ENCODE measurements around the gene GCC1.

The GCC1 gene

DNA sequence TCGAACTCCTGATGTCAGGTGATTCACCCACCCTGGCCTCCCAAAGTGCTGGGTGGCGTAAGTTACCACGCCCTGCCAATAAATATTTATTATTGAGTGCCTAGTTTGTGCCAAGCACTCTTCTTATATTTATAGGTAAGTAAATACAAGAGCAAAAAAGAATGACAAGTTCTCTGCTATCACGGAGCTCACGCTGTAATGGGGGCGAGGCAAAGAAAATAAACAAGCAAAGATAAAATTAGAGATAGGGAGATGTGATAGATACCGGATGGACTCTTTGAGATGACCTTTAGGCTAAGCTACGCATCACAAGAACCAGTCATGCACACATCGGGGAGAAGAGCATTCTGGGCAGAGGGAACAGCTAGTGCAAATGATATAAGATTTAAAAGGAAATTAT is 46.3 kb downstream of the GCC1 start:
- in situ Hi-C loops (cut with MboI; ENCODE audit: low sequenced_read_pairs), result no loop called here

- in situ Hi-C loops (cut with MboI; ENCODE audit: low sequenced_read_pairs), result no loop called here
Measured at GRCh38 chr7:127536741-127537140, 48.7 kb downstream of the GCC1 start.

- in situ Hi-C loops (cut with MboI; ENCODE audit: low sequenced_read_pairs), result no loop called here
Measured at GRCh38 chr7:127536394-127536691, 49.1 kb downstream of the GCC1 start.

- in situ Hi-C loops (cut with MboI; ENCODE audit: low sequenced_read_pairs), result no loop called here
Measured at GRCh38 chr7:127535546-127536393, 49.6 kb downstream of the GCC1 start.

DNA sequence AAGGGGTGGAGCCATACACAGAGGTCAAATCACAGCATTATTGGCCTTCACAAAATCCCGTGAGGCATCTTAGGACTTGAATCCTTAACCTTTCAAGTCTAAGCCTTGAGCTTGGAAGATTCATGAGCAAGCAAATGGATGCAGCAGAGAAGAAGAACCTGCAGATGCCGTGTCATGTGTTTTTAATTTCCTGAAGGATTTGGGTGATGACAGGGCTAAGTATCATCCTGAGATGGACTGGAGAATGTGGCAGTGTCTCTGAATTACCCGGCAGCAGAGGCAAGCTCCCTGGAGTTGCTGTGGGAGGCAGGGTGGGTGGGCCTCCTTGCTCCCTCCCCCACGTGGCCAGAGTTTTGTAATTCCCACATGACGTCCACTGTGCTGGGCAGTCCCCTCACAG is 50.8 kb downstream of the GCC1 start:
- in situ Hi-C loops (cut with MboI; ENCODE audit: low sequenced_read_pairs), result no loop called here

- in situ Hi-C loops (cut with MboI; ENCODE audit: low sequenced_read_pairs), result no loop called here
Measured at GRCh38 chr7:127532736-127533135, 52.7 kb downstream of the GCC1 start.

- in situ Hi-C loops (cut with MboI; ENCODE audit: low sequenced_read_pairs), result no loop called here
Measured at GRCh38 chr7:127532151-127532550, 53.2 kb downstream of the GCC1 start.

Data from hTERT RPE-1 (cell line).